Pancreas (tissue), 10 donors: ENCODE data around the gene ITK. TPM values are rescaled to one million over a fixed set of nuclear protein-coding genes. Genes with fewer than 3 reads are reported as not detected.
A peak's percentile ranks its signal among the peaks of the same experiment; 100 is the strongest.

Experiments
- ATAC-seq, 4 donors: fragments of 200-7000 bp; cut with Tn5 transposase; one replicate each; pipeline versions ENCODE4 v1.8.0 to v1.9.1; 2020; ENCODE audit warnings: mild to moderate bottlenecking in 4 of 4, moderate library complexity in 4 of 4
- DNase-seq, 6 donors: peaks; one replicate each; pipeline ENCODE4 v3.0.0-alpha.2; 2020
- FAIRE-seq: peaks from 2 replicates; lab custom pipeline; 2012; peaks lifted over from hg19 to GRCh38; lab: Jason Lieb, UNC
- H3K27ac ChIP-seq, 4 donors: fragments of 200-600 bp; sonication (generic); 1 replicate in 3 of 4; 2 replicates in 1 of 4; pipeline versions ENCODE4 v1.5.0 to v1.8.0; 2020
- H3K27me3 ChIP-seq, 4 donors: fragments of 200-600 bp; one replicate each; pipeline ENCODE4 v1.8.0; 2021
- H3K36me3 ChIP-seq, 3 donors: fragments of 200-600 bp; sonication (generic) in 1 of 3; one replicate each; pipeline versions ENCODE4 v1.5.0 to v1.8.0; 2020 to 2021
- H3K4me1 ChIP-seq, 3 donors: fragments of 200-600 bp; one replicate each; pipeline ENCODE4 v1.8.0; 2021
- H3K4me3 ChIP-seq, 4 donors: fragments of 200-600 bp; sonication (generic) in 2 of 4; one replicate each; pipeline versions ENCODE4 v1.5.0 to v1.8.0; 2020 to 2021
- H3K9me3 ChIP-seq, 4 donors: fragments of 200-600 bp; one replicate each; pipeline ENCODE4 v1.8.0; 2021
- CTCF ChIP-seq, 4 donors: fragments of 200-600 bp; sonication (generic) in 3 of 4; IDR thresholded peaks; one replicate each; pipeline versions ENCODE4 v1.5.0 to v1.8.0; 2021; ENCODE audit warnings: antibody characterized with exemption in 4 of 4
- WGBS, 2 donors: extraction: QIAGEN DNeasy Blood & Tissue Kit; methylation state at CpG; one replicate each; pipeline ENCODE4 v1.1.7; 2013; 5-methylcytosine and 5-hydroxymethylcytosine counted together
- intact Hi-C, 3 donors: fragments of 100-400 bp; cut with DNase I; formaldehyde crosslinking; loops; one replicate each; pipeline versions ENCODE4 v1.11.1 to v1.14.2; 2022
- polyA plus RNA-seq, 2 donors: library from polyadenylated mRNA; stranded (reverse); fragments of 200-250 nt; gene quantifications; one replicate each; pipeline ENCODE4 v1.2.3, GENCODE V29; 2013
- total RNA-seq, 6 donors: library from RNA; stranded (reverse); fragmentation: NEBNext Ultra II Directional in 4 of 6; extraction: Animal tissue kit (Norgen Biotek cat#: 25700) in 4 of 6; gene quantifications; one replicate each; pipeline versions ENCODE4 v1.2.1 to v1.2.4, GENCODE V29; 2021 to 2023
- donor health status: healthy with polysubstance abuse.
- donor health status: DM: no; HTN: no; CAD: no; lungs with moderate emphysema.
- donor health status: DM: no; HTN: no; CAD: no.
- donor health status: control.
- donor health status: control.
- donor health status: Bipolar disorder and iron deficiency.
- donor health status: DM: yes; HTN: yes; CAD: no.
- donor health status: DM: no; HTN: no; CAD: no.
- donor health status: DM: no; HTN: no; CAD: no.
- donor health status: DM: yes; HTN: yes; CAD: no.

Gene ITK
- total and polyA plus RNA-seq, 8 donors: 0.26 to 1.3 (median 0.71) TPM

- no peak for ATAC-seq
- H3K9me3 ChIP-seq: no peaks in the 10 kb centered on the region
- no peak overlapping the region for H3K27ac ChIP-seq
- H3K4me3 ChIP-seq: no peak overlapping the region
- no peak for FAIRE-seq
- no peaks in the 10 kb centered on the region for H3K27me3 ChIP-seq
- H3K36me3 ChIP-seq: no peaks in the 10 kb centered on the region
- intact Hi-C loops: no loop called here
- no peak for TF ChIP-seq CTCF (IDR thresholded peaks at IDR 0.05)
- no peak for DNase-seq
- no peaks in the 10 kb centered on the region for H3K4me1 ChIP-seq
- 62 to 64% methylated on average over 4 of the region's 4 CpGs for WGBS, 2 donors
Observed at GRCh38 chr5:157245886-157246285, 65.2 kb downstream of the ITK start.

- Histone ChIP-seq H3K4me3 (no peak overlapping the region), H3K27me3 (no peaks in the 10 kb centered on the region), H3K36me3 (no peaks in the 10 kb centered on the region), H3K9me3 (no peaks in the 10 kb centered on the region), H3K4me1 (no peaks in the 10 kb centered on the region), H3K27ac (no peak overlapping the region)
- ATAC-seq (no peak), DNase-seq (no peak), FAIRE-seq (no peak)
- intact Hi-C loops: no loop called here
- no peak for TF ChIP-seq CTCF (IDR thresholded peaks at IDR 0.05)
Observed at GRCh38 chr5:157247267-157247666, 66.6 kb downstream of the ITK start.

- ATAC-seq (no peak), FAIRE-seq (no peak), DNase-seq (no peak)
- Histone ChIP-seq H3K36me3 (no peaks in the 10 kb centered on the region), H3K4me1 (no peaks in the 10 kb centered on the region), H3K27me3 (no peaks in the 10 kb centered on the region), H3K27ac (no peak overlapping the region), H3K4me3 (no peak overlapping the region), H3K9me3 (no peaks in the 10 kb centered on the region)
- WGBS, 2 donors: 74 to 79% methylated on average over 11 of the region's 11 CpGs
- intact Hi-C loops: no loop called here
- TF ChIP-seq CTCF (IDR thresholded peaks at IDR 0.05): no peak
Observed at GRCh38 chr5:157248821-157249470, 68.3 kb downstream of the ITK start.

GRCh38 chr5:157252711-157253465, 72.2 kb downstream of the ITK start:
- Histone ChIP-seq H3K27ac (no peak overlapping the region), H3K4me1 (no peaks in the 10 kb centered on the region), H3K4me3 (no peak overlapping the region), H3K36me3 (no peaks in the 10 kb centered on the region), H3K9me3 (no peaks in the 10 kb centered on the region), H3K27me3 (no peaks in the 10 kb centered on the region)
- DNase-seq (no peak), FAIRE-seq (no peak), ATAC-seq (peak in 3 of 4 donors; percentile 12 to 50 (median 35))
- WGBS, 2 donors: 51 to 68% methylated on average over 4 of the region's 4 CpGs
- TF ChIP-seq CTCF (IDR thresholded peaks at IDR 0.05): no peak
- intact Hi-C loops: no loop called here

GRCh38 chr5:157253547-157253946, 72.9 kb downstream of the ITK start:
- no peaks in the 10 kb centered on the region for H3K4me1 ChIP-seq
- H3K36me3 ChIP-seq: no peaks in the 10 kb centered on the region
- FAIRE-seq (no peak), DNase-seq (peak in 1 of 6 donors; percentile 50), ATAC-seq (peak; percentile 68 to 96 (median 92))
- no peak overlapping the region for H3K27ac ChIP-seq
- intact Hi-C loops: no loop called here
- 2 to 4% methylated on average over 2 of the region's 2 CpGs for WGBS, 2 donors
- no peaks in the 10 kb centered on the region for H3K27me3 ChIP-seq
- H3K9me3 ChIP-seq: no peaks in the 10 kb centered on the region
- TF ChIP-seq CTCF (IDR thresholded peaks at IDR 0.05): peak; percentile 62 to 74 (median 70)
- no peak overlapping the region for H3K4me3 ChIP-seq
